H9 (cell line): Measurements from ENCODE around the gene CCDC33. TPM values are rescaled to one million over a fixed set of nuclear protein-coding genes. Genes with fewer than 3 reads are reported as not detected.
A peak's percentile ranks its signal among the peaks of the same experiment; 100 is the strongest.

Source experiments
- DNase-seq: peaks from one replicate; pipeline ENCODE4 v3.0.0-alpha.2; 2017
- H2AFZ ChIP-seq: one replicate; pipeline ENCODE4 v1.6.1; 2013; ENCODE audit warnings: mild to moderate bottlenecking, low read length, control low read depth, moderate library complexity
- H2AK5ac ChIP-seq: 2 replicates; pipeline ENCODE4 v1.6.1; 2013; ENCODE audit warnings: low read length, control low read depth, mixed read lengths; ENCODE audit not compliant: insufficient read length
- H2BK120ac ChIP-seq: one replicate; pipeline ENCODE4 v1.6.1; 2013; ENCODE audit warnings: low read depth, mild to moderate bottlenecking, low read length, control low read depth, inconsistent platforms; ENCODE audit not compliant: poor library complexity, severe bottlenecking
- H2BK12ac ChIP-seq: 2 replicates; pipeline ENCODE4 v1.6.1; 2013; ENCODE audit warnings: low read length, control low read depth, mixed read lengths, low read depth; ENCODE audit not compliant: insufficient read length
- H2BK15ac ChIP-seq: 2 replicates; pipeline ENCODE4 v1.6.1; 2013; ENCODE audit warnings: low read depth, low read length, control low read depth
- H2BK20ac ChIP-seq: one replicate; pipeline ENCODE4 v1.6.1; 2013; ENCODE audit warnings: low read depth, mild to moderate bottlenecking, low read length, control low read depth, inconsistent platforms; ENCODE audit not compliant: poor library complexity, severe bottlenecking
- H2BK5ac ChIP-seq: 2 replicates; pipeline ENCODE4 v1.6.1; 2013; ENCODE audit warnings: low read length, control low read depth, mixed read lengths; ENCODE audit not compliant: insufficient read length
- H3K14ac ChIP-seq: 2 replicates; pipeline ENCODE4 v1.6.1; 2013; ENCODE audit warnings: low read length, control low read depth; ENCODE audit not compliant: insufficient read depth
- H3K18ac ChIP-seq: 2 replicates; pipeline ENCODE4 v1.6.1; 2013; ENCODE audit warnings: low read depth, mild to moderate bottlenecking, mixed read lengths, low read length, control low read depth; ENCODE audit not compliant: insufficient read length
- H3K23ac ChIP-seq: 2 replicates; pipeline ENCODE4 v1.6.1; 2013; ENCODE audit warnings: low read length, control low read depth, mixed read lengths, low read depth; ENCODE audit not compliant: insufficient read length
- H3K23me2 ChIP-seq: 2 replicates; pipeline ENCODE4 v1.6.1; 2013; ENCODE audit warnings: low read depth, mild to moderate bottlenecking, mixed read lengths, low read length, control low read depth; ENCODE audit not compliant: insufficient read length, poor library complexity, severe bottlenecking
- H3K27ac ChIP-seq: 2 replicates; pipeline ENCODE4 v1.5.1; 2013; ENCODE audit warnings: low read length, control low read depth, mixed read lengths, low read depth; ENCODE audit not compliant: insufficient read length
- H3K27me3 ChIP-seq: 2 replicates; pipeline ENCODE4 v1.6.1; 2013; ENCODE audit warnings: low read length, control low read depth, inconsistent platforms; ENCODE audit not compliant: insufficient read depth
- H3K4ac ChIP-seq: 2 replicates; pipeline ENCODE4 v1.6.1; 2013; ENCODE audit warnings: low read depth, mild to moderate bottlenecking, control low read depth, inconsistent platforms, low read length, moderate library complexity
- H3K4me1 ChIP-seq: 2 replicates; pipeline ENCODE4 v1.6.1; 2013; ENCODE audit warnings: low read length, control low read depth, inconsistent platforms; ENCODE audit not compliant: insufficient read depth
- H3K4me2 ChIP-seq: 2 replicates; pipeline ENCODE4 v1.6.1; 2013; ENCODE audit warnings: low read length, control low read depth, mixed read lengths; ENCODE audit not compliant: insufficient read length, insufficient read depth
- H3K56ac ChIP-seq: 2 replicates; pipeline ENCODE4 v1.6.1; 2013; ENCODE audit warnings: low read depth, mild to moderate bottlenecking, mixed read lengths, low read length, control low read depth; ENCODE audit not compliant: insufficient read length
- H3K79me1 ChIP-seq: 2 replicates; pipeline ENCODE4 v1.6.1; 2013; ENCODE audit warnings: low read depth, mild to moderate bottlenecking, moderate library complexity, low read length, control low read depth, inconsistent platforms; ENCODE audit not compliant: insufficient read depth, poor library complexity, severe bottlenecking
- H3K79me2 ChIP-seq: 2 replicates; pipeline ENCODE4 v1.6.1; 2013; ENCODE audit warnings: low read length, control low read depth, inconsistent platforms; ENCODE audit not compliant: insufficient read depth
- H3K9ac ChIP-seq: 2 replicates; pipeline ENCODE4 v1.6.1; 2013; ENCODE audit warnings: low read length, control low read depth, mixed read lengths; ENCODE audit not compliant: insufficient read length; ENCODE audit errors: extremely low read depth
- H3K9me3 ChIP-seq: one replicate; pipeline ENCODE4 v1.6.1; 2013; ENCODE audit warnings: low read depth, low read length, inconsistent platforms; ENCODE audit not compliant: control insufficient read depth
- H3T11ph ChIP-seq: one replicate; pipeline ENCODE4 v1.6.1; 2013; ENCODE audit warnings: mild to moderate bottlenecking, low read length, control low read depth, inconsistent platforms
- H4K20me1 ChIP-seq: one replicate; pipeline ENCODE4 v1.6.1; 2013; ENCODE audit not compliant: control insufficient read depth, insufficient read length, insufficient read depth
- H4K5ac ChIP-seq: 2 replicates; pipeline ENCODE4 v1.6.1; 2013; ENCODE audit warnings: low read depth, mild to moderate bottlenecking, mixed read lengths, low read length, control low read depth; ENCODE audit not compliant: insufficient read length
- H4K8ac ChIP-seq: replicated peaks from 2 replicates; pipeline ENCODE4 v1.6.1; 2013; ENCODE audit warnings: low read length, control low read depth, mixed read lengths, low read depth; ENCODE audit not compliant: insufficient read length
- H4K91ac ChIP-seq: 2 replicates; pipeline ENCODE4 v1.6.1; 2013; ENCODE audit warnings: low read depth, mild to moderate bottlenecking, moderate library complexity, mixed read lengths, low read length, control low read depth; ENCODE audit not compliant: insufficient read length
- H3K27ac Mint-ChIP-seq, 3 experiments: 2 replicates in 2 of 3; 3 replicates in 1 of 3; pipeline ENCODE4 v1.8.0; 2020 to 2021; ENCODE audit warnings: mixed read lengths in 3 of 3, mild to moderate bottlenecking in 1 of 3, moderate library complexity in 1 of 3
- H3K27me3 Mint-ChIP-seq: 2 replicates; pipeline ENCODE4 v1.8.0; 2021; ENCODE audit warnings: low read depth, mild to moderate bottlenecking, moderate library complexity, mixed read lengths
- H3K36me3 Mint-ChIP-seq, 3 experiments: 2 replicates in 2 of 3; 3 replicates in 1 of 3; pipeline ENCODE4 v1.8.0; 2020 to 2021; ENCODE audit warnings: low read depth in 3 of 3, mixed read lengths in 3 of 3; ENCODE audit not compliant: insufficient read depth in 1 of 3
- H3K4me1 Mint-ChIP-seq, 2 experiments: 2 replicates each; pipeline ENCODE4 v1.8.0; 2020; ENCODE audit warnings: mixed read lengths in 2 of 2
- H3K4me3 Mint-ChIP-seq, 2 experiments: 2 replicates in 1 of 2; 3 replicates in 1 of 2; pipeline ENCODE4 v1.8.0; 2020 to 2021; ENCODE audit warnings: mild to moderate bottlenecking in 2 of 2, mixed read lengths in 2 of 2, moderate library complexity in 1 of 2
- H3K9me3 Mint-ChIP-seq, 2 experiments: 2 replicates in 1 of 2; 3 replicates in 1 of 2; pipeline ENCODE4 v1.8.0; 2020; ENCODE audit warnings: mild to moderate bottlenecking in 2 of 2, mixed read lengths in 2 of 2, moderate library complexity in 1 of 2
- CTCF ChIP-seq: fragments of 200-600 bp; sonication (generic); conservative IDR thresholded peaks from 3 replicates; pipeline ENCODE4 v1.8.0; 2021; ENCODE audit warnings: antibody characterized with exemption, mild to moderate bottlenecking
- WGBS: extraction: QIAGEN DNeasy Blood & Tissue Kit; methylation state at CpG from one replicate; pipeline ENCODE4 v1.1.7; 2013; ENCODE audit warnings: missing lambda C conversion rate, low lambda C conversion rate, mixed read lengths; ENCODE audit not compliant: insufficient read length; ENCODE audit errors: extremely low coverage; 5-methylcytosine and 5-hydroxymethylcytosine counted together
- total RNA-seq: library from RNA; stranded (reverse); gene quantifications from 2 replicates; pipeline ENCODE4 v1.2.1, GENCODE V29; 2021

Gene CCDC33
- total RNA-seq, 1 experiment from 2014 or later: 4.6 TPM

DNA sequence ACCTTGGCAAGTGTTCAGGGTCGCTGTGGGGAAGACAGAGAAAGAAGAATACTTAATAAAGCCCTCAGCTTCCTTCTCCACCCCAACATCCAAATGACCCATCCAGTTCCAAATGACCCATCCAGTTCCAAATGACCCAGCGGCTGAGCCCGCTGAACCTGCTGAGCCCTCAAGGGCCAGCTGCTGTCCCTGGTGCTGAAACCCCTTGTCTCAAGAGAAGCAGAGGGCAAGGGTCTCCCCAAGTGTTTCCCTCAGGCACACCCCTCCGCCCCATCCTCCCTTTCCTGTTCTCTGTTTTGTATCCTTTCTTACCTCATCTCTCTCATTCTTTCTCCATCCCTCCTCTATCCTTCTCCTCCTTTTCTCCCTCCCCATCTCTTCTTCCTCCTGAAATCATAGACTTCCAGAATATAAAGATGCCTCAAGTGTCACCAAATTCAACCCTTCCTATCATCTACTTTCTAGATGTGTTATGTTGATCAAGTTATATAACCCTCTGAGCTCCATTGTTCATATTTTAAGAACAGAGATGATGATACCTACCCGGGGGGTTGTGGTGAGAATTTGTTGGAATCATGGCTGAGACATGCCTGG lies 29.0 kb downstream of the CCDC33 start:
- Histone ChIP-seq H2AK5ac (no peak overlapping the region), H4K8ac (no peak overlapping the region), H3K9ac (no peak overlapping the region), H3K79me1 (no peaks in the 10 kb centered on the region), H3K4ac (no peak overlapping the region), H3T11ph (no peak overlapping the region), H3K56ac (no peak overlapping the region), H3K79me2 (no peaks in the 10 kb centered on the region), H2BK120ac (no peak overlapping the region), H2BK5ac (no peak overlapping the region), H3K27ac (no peak overlapping the region), H2BK12ac (no peak overlapping the region), H3K23ac (no peak overlapping the region), H3K14ac (no peak overlapping the region), H3K9me3 (no peaks in the 10 kb centered on the region), H2BK20ac (no peak overlapping the region), H4K5ac (no peak overlapping the region), H3K4me2 (no peak overlapping the region), H3K4me1 (peaks cover 12% of the 10 kb centered on the region; the same call in 1 of the 2 replicates), H3K18ac (no peak overlapping the region), H4K20me1 (no peaks in the 10 kb centered on the region), H4K91ac (no peak overlapping the region), H2AFZ (no peak overlapping the region), H3K23me2 (no peaks in the 10 kb centered on the region), H3K27me3 (no peaks in the 10 kb centered on the region), H2BK15ac (no peak overlapping the region)
- peak; percentile 71 for DNase-seq
- Mint-ChIP-seq H3K4me3 (no peak overlapping the region; a peak in 1 of 5 replicates), H3K27ac (no peak overlapping the region), H3K36me3 (no peaks in the 10 kb centered on the region), H3K27me3 (peaks cover 34% of the 10 kb centered on the region), H3K9me3 (no peaks in the 10 kb centered on the region; a peak in 2 of 5 replicates), H3K4me1 (peaks cover 18 to 23% of the 10 kb centered on the region in 2 experiments)
- TF ChIP-seq CTCF: no peak
- WGBS: no CpG with 5 or more reads among the region's 5 CpGs
